LoVo (cell line): Measurements from ENCODE around the gene TTYH2.

Experiments
- DNase-seq: peaks from one replicate; pipeline ENCODE4 v3.0.0-alpha.2; 2016; ENCODE audit warnings: low spot score

The TTYH2 gene

DNA sequence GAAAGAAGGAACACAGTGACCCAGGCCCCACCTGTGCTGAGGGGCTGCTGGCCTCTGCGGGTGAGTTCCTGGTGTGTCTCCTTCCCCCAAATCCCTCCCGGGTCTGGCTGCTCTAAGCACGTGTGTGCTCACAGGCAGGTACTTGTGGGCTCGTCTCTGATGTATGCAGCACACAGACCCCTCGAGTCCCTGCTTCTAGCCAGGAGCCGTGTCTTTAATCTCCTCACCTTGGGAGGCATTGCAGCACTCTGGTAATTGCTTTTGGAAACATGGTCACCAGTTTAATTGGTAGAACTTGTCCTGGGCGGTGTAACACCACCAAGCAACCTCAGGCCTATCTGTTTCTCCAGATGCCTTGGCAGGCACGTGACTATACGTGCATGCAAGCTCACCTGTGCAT, 18.7 kb upstream of the TTYH2 start:
- DNase-seq, result no peak

DNA sequence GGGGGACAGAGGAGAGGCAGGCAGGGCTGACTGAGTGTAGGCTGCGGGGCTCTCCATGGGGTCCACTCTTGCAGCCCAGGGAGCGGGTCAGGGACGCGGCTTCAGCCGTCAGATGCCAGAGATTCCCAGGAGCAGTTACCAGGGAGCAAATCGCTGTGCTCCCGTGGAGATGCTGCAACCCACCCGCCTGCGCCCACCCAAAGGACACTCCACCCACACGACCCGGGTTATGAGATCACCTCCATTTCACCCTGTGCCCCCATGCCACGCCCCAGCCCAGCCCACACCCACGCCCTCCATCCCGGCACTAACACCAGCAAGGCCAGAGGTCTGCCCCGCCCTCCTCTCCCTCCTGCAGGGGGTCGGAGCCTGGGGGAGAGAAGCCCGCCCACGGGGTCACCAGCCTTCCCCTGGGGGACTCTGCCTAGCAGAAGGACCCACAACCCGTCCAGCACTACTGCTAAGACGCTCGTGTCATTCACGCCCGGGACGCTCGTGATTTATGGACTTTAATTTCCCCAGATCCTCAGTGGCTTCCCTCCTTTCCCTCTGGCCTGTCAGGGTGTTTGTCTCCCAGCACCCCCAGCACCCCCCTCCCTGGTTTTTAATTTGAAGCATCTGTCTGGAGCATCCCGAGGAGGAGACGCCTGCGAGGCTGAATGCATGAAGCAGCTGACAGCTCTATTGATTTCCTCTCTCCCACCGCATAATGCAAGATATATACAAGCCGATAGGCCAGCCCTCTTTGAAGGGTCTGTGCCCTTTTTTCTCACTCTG, 16.6 kb upstream of the TTYH2 start:
- DNase-seq, result no peak

DNA sequence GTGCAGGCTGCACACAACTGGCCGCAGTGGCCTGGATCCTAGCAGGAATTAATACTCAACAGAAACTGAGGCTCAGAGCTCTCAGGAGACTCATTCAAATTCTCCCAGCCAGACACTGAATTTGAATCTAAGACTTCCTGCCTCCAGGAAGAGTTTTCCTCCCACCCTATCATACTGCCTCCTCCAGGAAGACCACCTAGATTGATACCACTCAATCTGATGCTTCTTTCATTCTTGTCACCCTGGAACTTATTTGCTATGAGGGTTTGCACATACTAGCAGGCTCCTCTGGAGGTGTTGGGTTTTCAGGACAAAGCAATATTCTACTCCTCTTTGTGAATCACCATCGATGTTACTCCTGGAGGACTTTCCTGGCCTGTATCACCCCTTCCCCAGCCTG, 15.6 kb upstream of the TTYH2 start:
- DNase-seq, result no peak

DNA sequence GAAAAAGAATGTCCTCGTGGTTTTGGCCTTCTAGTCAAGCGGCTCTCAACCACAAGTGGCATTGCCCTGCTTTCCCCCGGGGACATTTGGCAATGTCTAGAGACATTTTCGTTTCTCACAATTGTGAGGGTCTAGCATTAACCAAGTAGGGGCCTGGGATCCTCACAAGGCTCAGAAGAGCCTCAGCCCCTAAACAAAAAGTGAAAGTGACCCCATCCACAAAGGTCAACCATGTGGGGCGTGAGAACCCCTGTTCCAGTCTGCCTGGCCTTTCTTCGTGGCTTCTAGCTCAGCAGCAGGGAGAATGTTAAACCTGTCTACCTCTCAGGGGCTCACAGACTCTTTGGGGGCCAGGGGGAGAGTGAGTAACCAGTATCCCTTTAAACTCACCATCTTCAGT, 14.7 kb upstream of the TTYH2 start:
- DNase-seq, result no peak

DNA sequence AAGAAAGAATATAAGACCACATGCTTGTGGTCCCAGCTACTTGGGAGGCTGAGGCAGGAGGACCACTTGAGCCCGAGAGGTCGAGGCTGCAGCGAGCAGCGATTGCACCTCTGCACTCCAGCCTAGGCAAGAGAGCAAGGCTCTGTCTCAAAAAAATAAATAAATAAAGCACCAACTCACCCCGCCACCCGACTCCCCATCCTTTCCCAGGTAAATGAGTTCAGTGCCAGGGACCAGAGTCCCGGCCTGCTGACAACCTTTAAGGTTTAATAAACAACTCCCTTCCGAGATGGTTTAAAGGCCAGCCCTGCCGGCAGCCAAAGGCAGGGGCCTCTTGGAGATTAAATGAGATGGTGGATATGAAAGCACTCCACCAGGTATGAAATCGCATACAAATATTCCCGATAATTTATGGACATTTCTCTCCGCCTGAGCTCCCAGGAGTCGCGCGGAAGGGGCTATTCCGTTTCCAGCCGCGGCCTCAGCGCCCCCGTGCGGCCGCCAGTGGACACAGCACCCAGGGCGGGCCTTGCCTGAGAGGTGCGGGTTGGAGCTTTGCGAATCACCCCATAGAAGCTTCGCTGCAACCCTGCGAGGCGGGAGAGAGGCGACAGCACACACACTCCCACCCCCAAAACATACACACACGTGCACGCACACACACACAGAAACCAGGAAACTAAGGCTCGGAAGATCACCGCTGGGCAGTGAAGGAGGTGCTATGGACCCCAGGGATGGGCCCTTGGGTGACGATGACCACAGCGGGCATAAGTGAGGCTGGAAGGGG, 13.9 kb upstream of the TTYH2 start:
- peak; percentile 70 for DNase-seq

DNA sequence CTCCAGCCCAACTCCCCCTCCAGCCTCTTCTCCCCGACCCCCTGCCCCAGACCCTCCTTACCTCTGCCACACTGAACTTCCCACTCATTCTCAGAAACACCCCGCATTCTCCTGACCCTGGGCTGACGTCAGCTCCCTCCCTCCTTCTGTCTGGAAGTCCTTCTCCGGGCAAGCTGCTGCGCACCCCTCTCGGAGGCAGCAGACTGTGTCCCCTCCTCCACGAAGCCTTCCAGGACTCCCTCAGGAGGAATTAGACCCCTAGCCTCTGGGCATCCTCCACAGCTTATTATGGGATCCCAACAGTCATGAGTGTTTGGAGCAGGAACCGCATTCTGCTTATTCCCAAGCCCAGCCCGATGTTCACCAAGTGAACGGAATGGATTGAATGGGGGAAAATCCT, 13.3 kb upstream of the TTYH2 start:
- no peak for DNase-seq

DNA sequence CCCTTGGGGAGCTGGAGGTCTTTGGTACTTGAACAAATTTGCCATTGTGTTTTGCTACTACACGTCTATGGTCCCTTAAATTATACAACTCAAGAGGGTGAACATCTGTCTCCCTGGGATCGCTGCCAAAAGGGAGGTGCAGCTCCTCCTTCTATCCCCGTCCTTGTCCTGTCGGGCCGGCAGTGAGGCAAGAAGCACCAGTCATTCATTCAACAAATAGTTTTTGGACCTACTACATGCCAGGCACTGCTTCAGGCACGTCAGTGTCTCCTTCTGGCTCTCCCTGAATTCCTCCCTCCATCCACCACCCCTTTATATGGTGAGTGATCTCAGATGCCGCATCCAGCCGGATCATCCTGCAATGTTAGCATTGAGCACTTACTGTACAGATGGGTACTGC, 12.1 kb upstream of the TTYH2 start:
- DNase-seq, result no peak

DNA sequence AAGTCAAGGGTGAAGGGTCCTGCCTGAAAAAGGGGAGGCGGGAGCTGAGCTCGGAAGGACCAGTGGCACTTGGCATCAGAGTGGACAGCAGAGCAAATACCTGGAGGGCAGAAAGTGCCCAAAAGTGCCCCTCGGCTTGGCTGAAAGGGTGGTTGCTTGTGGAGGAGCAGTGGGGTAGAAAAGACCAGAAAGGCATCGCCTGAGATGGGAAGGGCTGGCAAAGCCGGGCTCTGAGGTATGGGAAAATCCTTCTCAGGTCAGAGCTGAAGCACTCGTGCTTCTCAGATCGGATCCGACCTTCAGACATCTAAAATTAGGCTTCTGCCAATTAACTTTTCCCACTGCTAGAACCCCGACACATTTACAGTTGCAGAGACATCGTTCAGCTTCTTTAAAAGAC, 11.4 kb upstream of the TTYH2 start:
- DNase-seq, result no peak

DNA sequence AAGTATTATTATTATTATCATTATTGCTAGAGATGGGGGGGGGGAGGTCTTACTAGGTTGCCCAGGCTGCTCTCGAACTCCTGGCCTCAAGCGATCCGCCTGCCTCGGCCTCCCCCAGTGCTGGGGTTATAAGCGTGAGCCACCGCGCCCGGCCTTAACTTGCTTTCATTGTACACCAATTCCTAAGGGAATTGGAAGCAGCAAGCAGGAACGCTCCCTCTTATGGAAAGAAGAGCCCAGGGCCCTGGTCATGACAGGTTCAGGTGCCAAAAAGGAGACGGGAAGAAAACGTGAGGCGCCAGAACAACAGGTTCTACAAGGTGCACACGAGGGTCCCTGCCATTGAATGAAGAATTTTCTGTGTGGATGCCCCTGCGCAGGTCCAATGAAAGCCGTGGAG, 10.4 kb upstream of the TTYH2 start:
- no peak for DNase-seq

DNA sequence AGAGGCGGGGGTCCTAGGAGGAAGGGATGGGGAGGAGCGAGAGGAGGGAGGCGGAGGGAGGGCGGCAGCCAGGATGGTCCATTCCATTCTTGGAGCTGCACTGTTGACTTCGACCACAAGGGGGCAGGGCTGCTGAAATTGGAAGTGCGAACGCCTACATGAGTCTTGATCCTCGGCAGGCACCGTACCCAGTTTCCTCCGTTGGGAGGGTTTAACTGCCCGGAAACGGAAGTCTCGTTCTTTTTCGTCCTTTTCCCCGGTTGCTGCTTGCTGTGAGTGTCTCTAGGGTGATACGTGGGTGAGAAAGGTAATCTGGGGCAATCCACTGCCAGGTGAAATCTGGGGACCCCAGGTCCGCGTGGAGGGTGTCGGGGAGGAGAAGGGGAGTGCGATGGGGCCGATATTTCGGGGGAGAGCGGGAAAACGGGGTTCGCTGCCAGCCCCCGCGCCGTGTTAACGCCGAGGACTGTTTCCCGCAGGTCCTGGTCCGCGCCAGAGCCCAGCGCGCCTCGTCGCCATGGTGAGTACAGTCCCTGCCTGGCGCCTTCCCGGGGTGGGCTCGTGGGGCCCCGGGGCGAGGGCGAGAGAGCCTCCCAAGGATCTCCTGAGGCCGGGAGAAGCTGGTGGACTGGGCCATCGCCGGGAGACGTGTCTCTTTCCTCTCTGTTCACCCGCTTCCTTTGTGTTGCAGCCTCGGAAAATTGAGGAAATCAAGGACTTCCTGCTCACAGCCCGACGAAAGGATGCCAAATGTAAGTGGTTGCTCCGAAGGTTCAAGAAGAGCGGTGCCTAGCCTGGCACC, 9.7 kb upstream of the TTYH2 start, which contains the start of gene RPL38:
Gene RPL38 (plus strand): TSS at position 240 of the 802 bp plus-strand sequence. CDS start 278 bp downstream, at position 518.
- DNase-seq, result peak; percentile 95

DNA sequence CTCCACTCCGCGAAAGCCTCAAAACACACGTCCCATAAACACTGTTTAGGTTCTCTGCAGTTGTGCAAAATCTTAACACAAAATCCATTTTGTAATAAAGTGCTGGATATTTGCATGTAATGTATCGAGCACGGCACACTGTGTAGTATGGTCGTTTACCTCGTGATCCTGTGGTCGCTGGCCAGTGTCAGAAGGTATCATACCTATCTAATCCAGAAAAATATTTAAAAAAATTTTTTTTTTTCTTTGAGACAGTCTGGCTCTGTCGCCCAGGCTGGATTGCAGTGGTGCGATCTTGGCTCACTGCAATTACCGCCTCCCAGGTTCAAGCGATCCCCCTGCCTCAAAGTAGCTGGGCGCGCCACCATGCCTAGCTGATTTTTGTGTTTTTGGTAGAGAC, 8.9 kb upstream of the TTYH2 start:
- DNase-seq, result no peak

DNA sequence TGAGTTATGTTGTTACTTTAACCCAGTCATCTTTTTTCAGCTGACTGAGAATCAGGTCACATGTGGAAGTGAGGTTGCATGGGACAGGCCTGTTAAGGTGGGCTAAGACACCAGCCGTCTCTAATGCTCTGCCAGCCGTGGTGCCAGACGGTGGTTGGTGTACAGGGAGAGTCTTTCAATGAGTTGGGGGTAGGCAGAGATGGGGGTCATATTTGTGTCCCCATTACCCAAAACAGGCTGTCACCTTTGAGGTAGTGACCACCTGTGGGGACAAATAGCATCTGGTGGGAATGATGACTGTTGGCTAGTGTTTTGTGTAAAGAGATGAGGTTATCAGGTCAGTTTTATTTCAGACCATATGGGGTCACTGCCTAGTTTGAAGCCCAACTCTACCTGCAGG, 8.1 kb upstream of the TTYH2 start:
- no peak for DNase-seq

DNA sequence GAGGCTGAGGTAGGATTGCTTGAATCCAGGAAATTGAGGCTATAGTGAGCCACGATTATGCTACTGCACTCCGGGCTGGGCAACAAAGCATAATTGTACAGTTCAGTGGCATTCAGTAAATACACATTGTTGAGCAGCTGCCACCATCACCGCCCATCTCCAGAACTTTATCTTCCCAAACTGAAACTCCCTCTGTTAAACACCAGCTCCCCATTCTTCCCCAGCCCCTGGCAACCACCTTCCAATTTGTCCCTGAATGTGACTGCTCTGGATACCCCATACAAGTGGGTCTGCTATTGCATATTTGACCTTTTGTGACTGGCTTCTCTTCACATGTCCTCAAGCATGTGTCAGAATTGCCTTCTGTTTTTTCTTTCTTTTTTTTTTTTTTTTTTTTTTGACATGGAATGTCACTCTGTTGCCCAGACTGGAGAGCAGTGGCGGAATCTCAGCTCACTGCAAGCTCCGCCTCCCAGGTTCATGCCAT, 7.0 kb upstream of the TTYH2 start:
- DNase-seq, result no peak

DNA sequence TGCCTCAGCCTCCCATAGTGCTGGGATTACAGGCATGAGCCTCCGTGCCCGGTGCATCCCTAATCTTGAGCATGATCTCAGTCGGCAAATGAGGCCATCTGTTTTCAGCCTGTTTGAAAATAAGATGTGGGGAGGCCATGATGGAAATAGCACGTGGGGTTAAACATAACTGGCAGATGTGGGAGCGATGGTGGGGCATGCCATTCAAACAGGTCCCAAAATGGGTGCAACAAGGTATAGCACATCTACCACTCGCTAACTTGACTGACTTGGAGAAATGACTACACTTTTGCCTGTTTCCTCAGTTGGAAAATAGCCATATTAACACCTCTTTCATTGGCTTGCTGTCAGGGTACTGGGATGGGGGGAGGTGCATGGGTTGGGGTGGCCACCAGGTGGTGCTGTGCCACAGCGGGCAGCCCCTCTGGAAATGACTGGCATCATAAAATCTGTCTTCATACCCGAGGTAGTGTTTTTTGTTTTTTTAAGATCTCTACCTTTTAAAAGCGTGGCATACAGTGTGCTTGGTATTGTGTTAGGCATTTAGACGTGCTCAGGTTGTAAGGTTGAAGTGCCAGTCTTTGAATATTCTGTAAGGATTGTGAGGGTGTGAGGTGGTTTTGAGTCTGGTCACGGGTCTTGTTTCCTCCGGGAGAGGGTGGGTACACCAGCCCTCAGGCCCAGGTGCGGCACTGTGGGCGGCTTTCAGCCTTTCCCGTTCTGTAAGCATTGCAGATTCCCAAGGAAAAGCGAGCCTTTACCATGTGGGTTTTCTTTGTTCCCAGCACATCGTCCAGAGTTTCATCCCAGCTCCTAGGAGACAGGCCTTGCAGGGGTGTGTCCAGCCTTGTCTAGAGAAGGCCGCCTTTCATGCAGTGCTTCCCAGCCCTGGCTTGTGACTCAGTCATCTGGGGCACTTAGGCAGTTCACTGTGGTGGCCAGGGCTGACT, 2.9 kb upstream of the TTYH2 start:
- DNase-seq, result peak; percentile 68

DNA sequence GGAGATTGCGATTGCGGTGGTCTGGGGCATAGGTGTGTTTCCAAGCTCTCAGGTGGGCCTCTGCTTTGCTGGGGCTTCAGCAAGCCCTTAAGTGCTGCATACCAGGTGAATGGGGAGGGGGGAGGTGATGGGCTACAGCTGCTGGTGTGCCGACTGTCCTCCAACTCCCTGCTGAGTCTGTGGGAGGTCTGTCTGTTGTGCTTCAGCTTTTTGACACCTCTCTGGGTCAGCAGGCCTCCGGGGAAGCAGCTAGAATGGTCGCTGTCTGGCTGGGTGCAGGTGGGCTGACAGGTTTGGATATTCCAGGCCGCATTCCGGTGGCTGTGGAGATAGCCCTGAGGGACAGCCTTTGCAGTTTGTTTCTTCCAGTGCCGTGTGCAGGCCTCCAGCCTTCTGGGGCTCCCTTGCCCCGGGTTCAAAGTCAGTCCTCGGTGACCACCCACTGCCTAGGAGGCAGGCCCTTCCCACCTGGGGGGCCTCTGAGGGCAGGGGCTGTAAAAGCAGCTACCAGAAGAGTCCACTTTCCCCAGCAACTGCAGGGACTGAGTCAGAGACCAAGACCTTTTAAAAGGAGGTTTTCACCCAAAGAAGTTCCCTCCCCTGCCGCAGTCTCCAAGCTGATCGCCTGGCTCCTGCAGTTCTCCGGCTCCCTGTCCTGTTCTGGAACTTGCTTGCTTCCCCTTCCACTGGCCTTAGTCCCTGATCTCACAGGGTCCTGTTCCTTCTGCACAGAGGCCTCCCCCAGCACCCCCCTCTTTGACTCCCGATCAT, 2.0 kb upstream of the TTYH2 start:
- DNase-seq, result peak; percentile 21

DNA sequence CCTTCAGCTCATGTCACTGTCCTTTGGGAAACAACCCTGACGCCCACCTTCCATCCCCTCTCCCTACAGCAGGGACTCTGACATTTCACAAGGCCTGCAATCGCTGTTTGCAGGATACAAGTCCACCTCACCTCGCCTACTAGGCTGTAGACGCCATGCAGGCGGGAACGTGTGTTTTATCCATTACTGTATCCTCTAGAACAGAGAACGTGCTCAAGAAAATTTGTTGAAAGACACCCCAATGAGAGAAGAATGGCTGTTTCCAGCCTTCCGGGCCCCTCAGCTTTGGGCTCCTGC, 1.5 kb upstream of the TTYH2 start:
- DNase-seq, result no peak

DNA sequence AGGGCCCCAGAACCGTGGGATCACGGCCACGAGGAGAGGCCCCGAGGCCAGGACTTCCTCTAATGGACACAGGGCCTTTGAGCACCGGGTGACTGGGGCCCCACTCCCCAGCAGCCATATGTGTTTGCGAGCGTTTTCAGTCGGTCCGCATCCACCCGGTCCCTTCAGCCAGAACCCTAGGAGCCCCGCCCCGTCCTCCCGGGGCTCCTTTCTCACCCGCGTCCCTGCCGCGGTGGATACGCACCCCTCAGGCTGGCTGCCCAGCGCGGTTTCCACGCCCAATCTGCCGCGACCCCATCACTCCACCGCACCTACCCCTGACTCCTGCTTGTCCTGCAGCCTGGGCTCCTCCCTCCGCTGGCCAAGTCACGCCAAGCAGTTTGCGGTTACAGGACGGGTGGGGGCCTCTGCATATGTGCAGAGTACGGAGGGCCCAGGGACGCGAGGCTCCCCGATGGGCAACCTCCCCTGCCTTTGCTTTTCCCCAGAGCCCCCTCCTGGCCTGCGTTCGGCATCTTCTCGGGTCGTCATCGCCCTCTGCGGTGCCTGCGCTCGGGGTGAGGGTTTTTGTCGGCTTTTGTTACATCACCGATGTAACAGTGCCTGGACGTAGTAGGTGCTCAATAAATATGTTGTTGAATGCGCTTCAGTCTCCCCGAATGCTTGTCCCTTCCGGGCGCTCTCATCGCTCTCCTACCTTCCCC, 1.0 kb upstream of the TTYH2 start:
- peak; percentile 9 for DNase-seq

DNA sequence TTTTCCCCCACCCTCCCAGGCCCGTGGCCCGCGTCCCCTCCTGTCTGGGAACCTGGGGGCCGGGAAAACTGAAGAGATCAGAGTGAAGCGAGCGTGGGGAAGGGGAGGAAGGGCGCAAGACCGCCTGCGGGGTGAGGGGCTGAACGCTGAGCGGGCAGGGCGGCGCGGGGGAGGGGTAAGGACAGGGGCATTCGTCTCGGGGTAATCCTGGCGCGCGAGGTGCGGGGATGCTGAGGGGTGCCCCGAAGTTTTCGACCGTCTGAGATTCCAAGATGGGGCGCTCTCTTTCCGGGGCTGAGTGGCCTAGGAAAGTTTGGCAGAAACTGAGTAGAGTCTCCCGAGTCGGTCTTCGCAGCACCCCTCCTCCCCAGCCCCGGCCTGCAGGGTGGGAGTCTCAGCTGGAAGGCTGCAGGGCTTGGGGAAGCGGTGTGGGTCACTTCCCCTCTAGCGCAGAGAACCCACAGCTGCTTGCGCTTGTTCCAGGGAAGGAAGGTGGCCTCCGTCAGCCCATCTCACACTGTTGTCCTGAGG, 555 bp downstream of the TTYH2 start:
- no peak for DNase-seq

DNA sequence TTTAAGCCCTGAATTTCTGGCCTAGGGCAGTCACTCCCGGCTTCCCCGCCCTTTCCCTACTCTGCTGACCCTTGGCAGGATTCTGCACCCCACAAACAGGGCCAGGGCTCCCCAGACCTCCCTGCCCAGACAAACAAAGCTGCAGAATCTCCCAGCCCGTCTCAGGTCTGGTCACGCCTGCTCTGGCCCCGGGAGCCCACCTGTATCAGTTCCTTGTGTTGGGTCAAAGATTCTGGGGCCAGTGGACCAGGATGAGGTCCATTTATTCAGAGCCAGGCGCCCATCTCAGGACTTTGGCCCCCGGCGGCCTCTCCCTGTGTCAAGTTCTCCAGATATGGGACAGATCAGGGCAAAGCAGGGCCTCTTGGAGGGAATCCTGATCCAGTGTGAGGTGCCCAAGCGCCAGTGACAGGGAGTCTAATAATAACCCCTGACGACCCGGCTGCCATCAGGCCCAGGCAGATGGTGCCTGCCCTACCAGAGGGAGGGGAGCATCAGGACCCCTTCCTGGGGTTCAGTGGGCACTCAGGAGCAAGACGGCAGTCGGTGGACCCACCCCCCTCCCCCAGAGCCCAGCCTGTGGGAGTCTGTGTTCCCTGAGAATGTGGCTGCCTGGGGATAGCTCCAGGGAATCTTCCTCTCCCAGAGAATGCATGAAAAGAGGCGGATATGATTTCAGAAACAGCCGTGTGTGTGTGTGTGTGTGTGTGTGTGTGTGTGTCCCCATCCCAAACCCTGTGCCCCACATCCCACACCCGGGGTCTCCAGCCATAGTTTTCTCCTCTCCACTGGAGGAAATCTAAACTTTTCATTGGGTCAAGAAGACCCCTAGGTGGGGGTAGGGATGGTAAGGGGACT, 1.3 kb downstream of the TTYH2 start:
- no peak for DNase-seq
